Mucosa of descending colon (tissue), 3 donors: ENCODE results near the gene CYB5R3. TPM values are rescaled to one million over a fixed set of nuclear protein-coding genes. Genes with fewer than 3 reads are reported as not detected.
A peak's percentile ranks its signal among the peaks of the same experiment; 100 is the strongest.

Experiments used
- ATAC-seq: fragments of 200-7000 bp; cut with Tn5 transposase; one replicate; pipeline ENCODE4 v1.9.1; 2020; ENCODE audit warnings: mild to moderate bottlenecking, moderate library complexity
- DNase-seq, 3 donors: peaks; one replicate each; pipeline ENCODE4 v3.0.0-alpha.2; 2020
- H3K36me3 ChIP-seq: fragments of 200-600 bp; one replicate; pipeline ENCODE4 v1.8.0; 2021; ENCODE audit warnings: low read depth, mild to moderate bottlenecking
- H3K4me1 ChIP-seq: fragments of 200-600 bp; one replicate; pipeline ENCODE4 v1.8.0; 2021; ENCODE audit warnings: low read depth, mild to moderate bottlenecking
- H3K4me3 ChIP-seq: fragments of 200-600 bp; one replicate; pipeline ENCODE4 v1.8.0; 2021; ENCODE audit warnings: mild to moderate bottlenecking
- H3K9me3 ChIP-seq: fragments of 200-600 bp; one replicate; pipeline ENCODE4 v1.8.0; 2021; ENCODE audit warnings: mild to moderate bottlenecking
- intact Hi-C, 2 donors: fragments of 100-400 bp; cut with DNase I in 1 of 2; cut with micrococcal nuclease in 1 of 2; formaldehyde crosslinking; loops; one replicate each; pipeline versions ENCODE4 v1.11.0 to v1.11.1; 2022; cut with DNase I, micrococcal nuclease
- total RNA-seq, 3 donors: library from RNA; stranded (reverse); fragmentation: NEBNext Ultra II Directional in 2 of 3; extraction: Animal tissue kit (Norgen Biotek cat#: 25700) in 2 of 3; gene quantifications; one replicate each; pipeline versions ENCODE4 v1.2.1 to v1.2.4, GENCODE V29; 2021 to 2023
- TF ChIP-seq, protein P1 (sequence below): fragments of 200-600 bp; IDR thresholded peaks from one replicate; pipeline ENCODE4 v1.8.0; 2022; ENCODE audit warnings: antibody characterized with exemption, mild to moderate bottlenecking
- donor health status: DM: no; HTN: no; CAD: no; lungs with moderate emphysema.
- donor health status: DM: no; HTN: no; CAD: no.
- donor health status: DM: no; HTN: yes; CAD: no.

CYB5R3 gene
- total RNA-seq, 3 donors from 2014 or later: 139 to 211 (median 176) TPM

DNA sequence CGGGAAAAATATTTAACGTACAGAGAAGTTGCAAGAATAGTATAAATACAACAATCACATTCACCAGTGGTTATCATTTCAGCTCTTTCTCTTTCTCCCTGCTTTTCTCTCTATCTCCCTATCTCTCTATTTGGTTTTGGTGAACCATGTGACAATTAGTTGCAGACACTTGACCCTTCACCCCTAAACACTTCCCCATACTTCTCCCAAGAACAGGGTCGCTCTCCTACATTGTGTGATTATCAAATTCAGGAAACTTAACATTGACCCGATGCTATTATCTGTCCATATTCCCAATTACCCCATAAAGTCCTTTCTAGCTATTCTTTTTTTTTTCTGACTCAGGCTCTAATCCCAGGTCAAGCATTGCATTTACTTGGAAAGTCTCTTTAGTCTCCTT is 4.8 kb upstream of the CYB5R3 start:
- Histone ChIP-seq H3K36me3 (no peaks in the 10 kb centered on the region), H3K4me3 (no peak overlapping the region), H3K9me3 (no peaks in the 10 kb centered on the region), H3K4me1 (peaks cover 3% of the 10 kb centered on the region)
- TF ChIP-seq, protein P1, sequence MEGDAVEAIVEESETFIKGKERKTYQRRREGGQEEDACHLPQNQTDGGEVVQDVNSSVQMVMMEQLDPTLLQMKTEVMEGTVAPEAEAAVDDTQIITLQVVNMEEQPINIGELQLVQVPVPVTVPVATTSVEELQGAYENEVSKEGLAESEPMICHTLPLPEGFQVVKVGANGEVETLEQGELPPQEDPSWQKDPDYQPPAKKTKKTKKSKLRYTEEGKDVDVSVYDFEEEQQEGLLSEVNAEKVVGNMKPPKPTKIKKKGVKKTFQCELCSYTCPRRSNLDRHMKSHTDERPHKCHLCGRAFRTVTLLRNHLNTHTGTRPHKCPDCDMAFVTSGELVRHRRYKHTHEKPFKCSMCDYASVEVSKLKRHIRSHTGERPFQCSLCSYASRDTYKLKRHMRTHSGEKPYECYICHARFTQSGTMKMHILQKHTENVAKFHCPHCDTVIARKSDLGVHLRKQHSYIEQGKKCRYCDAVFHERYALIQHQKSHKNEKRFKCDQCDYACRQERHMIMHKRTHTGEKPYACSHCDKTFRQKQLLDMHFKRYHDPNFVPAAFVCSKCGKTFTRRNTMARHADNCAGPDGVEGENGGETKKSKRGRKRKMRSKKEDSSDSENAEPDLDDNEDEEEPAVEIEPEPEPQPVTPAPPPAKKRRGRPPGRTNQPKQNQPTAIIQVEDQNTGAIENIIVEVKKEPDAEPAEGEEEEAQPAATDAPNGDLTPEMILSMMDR: no peak
- intact Hi-C loops: no loop called here
- DNase-seq (no peak), ATAC-seq (no peak)

DNA sequence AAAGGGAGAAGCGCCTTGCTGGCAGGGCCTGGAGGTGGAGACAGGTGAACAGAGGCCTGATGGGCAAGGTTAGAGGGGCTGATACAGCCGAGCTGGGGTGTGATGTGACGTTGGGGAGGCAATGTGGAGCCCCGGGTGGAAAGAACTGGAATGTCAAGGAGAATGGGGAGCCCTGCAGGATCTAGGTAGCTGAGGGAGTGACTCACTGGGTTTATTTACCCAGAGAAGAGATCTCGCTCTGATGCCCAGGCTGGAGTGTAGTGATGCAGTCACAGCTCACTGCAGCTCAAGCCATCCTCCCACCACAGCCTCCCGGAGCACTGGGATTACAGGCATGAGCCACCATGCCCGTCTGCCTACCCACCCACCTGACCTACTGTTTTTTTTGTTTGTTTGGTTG is 1.9 kb upstream of the CYB5R3 start:
- DNase-seq: no peak
- H3K36me3 ChIP-seq: no peaks in the 10 kb centered on the region
- no peak overlapping the region for H3K4me3 ChIP-seq
- TF ChIP-seq, protein P1: no peak
- no peak for ATAC-seq
- no peaks in the 10 kb centered on the region for H3K9me3 ChIP-seq
- H3K4me1 ChIP-seq: peaks cover 29% of the 10 kb centered on the region
- intact Hi-C loops: no loop called here

DNA sequence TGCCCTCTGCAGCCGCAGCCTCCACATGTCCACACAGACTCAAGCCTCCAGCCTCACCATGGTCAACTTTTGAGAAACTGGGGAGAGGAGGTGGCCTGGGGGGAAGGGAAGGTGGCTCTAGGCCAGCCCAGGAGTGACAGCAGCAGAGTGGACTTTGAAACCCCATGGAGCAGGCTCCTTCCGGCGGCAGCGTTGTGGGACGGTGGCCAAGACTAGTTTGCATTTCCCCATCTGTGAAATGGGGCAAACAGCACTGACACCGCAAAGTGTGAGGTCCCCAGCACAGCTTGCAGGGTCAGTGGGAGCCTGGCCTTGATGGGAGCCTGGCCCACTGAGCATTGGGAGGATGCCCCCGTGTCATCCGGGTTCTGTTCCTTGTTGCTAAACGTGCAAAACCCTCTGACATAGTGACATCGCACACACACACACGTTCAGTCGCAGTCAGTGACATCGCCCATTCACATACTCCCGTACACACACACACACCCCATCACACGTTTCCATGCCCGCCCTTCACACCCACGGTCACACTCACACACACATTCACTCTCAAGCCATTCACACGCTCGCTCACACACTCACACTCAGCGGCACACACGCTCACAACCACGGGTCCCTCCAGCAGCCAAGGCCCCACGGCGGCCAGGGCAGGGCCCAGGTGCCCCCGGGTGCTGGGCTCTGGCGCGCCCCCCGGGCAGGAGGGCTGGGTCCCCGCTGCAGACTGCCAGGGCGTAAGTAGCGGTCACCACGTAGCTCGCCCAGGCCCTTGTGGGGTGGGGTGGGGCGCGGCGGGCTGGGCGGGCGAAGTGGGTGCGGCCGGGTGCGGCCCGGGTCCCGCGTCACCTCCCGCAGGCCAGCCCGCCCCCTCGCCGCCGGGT is 585 bp downstream of the CYB5R3 start:
- intact Hi-C loops: no loop called here

DNA sequence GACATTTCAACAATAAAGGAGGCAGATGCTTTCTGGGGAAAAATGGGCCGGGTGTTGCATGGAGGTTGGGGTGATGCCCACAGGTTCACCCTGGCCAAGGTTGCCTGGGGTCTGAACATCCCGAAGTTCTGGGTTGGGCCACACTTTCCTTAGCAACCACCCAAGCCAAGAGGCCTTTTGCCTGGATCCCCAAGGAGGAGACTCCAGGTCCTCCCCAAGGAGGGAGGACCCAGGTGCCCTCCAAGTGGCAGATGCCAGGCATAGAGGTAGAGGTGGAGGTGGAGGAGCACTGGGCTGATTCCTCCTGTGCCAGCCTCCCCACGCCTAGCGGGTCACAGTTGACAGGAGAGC is 1.2 kb downstream of the CYB5R3 start:
- no peaks in the 10 kb centered on the region for H3K36me3 ChIP-seq
- intact Hi-C loops: no loop called here
- H3K4me3 ChIP-seq: no peak overlapping the region
- TF ChIP-seq, protein P1: no peak
- no peaks in the 10 kb centered on the region for H3K9me3 ChIP-seq
- no peak for ATAC-seq
- DNase-seq: no peak
- peaks cover 60% of the 10 kb centered on the region for H3K4me1 ChIP-seq

More for the DNA sequence above, 585 bp downstream of the CYB5R3 start:
- TF ChIP-seq, protein P1: no peak
- Histone ChIP-seq H3K36me3 (no peaks in the 10 kb centered on the region), H3K9me3 (no peaks in the 10 kb centered on the region), H3K4me3 (peak overlapping the region; percentile 57), H3K4me1 (peaks cover 54% of the 10 kb centered on the region)
- ATAC-seq: peak; percentile 78
- peak; percentile 89 to 90 (median 90) for DNase-seq

DNA sequence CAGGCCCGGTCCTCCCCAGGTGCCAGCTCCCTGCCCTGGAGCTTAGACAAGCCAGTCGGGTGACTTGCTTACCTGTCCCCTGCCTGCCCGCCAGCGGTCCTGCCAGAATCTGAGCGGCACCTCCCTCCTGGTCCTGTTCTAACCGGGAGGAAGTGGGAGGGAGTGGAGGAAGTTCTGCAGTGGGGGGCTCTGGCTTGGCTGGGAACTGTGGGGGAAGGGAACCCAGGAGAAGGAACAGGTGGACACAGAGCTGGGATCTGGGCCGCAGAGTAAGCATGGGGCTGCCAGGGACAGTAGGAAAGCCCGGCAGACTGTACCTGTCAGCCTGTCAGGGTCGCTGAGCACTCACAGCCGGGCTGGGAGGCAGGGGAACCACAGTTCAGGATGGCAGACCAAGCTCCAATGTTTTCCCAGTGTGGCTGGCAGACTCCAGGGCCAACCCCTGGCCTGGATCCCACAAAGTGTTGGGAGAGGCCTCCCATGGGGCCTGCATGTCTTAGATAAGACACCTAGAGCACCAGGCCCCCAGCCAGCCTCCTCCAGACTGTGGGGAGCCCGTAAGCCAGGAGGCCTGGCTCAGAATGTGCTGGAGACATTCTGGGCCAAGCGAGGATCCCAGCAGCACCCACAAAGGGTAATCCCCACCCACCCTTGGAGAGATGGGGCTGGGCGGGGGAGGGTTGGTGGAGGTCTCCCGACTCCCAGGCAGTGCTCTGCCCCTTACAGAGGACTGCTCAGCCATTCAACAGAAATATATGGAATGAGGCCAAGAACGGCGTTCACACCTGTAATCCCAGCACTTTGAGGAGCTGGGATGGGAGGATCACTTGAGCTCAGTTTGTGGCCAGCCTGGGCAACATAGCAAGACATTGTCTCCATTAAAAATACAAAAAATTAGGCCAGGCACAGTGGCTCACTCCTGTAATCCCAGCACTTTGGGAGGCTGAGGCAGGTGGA is 2.3 kb downstream of the CYB5R3 start:
- intact Hi-C loops: no loop called here
- peaks cover 66% of the 10 kb centered on the region for H3K4me1 ChIP-seq
- TF ChIP-seq, protein P1: no peak
- ATAC-seq (peak; percentile 14), DNase-seq (peak; percentile 58 to 76 (median 74))
- H3K36me3 ChIP-seq: no peaks in the 10 kb centered on the region
- no peaks in the 10 kb centered on the region for H3K9me3 ChIP-seq
- H3K4me3 ChIP-seq: no peak overlapping the region
